ENCODE results near the gene FBLN1.

The FBLN1 gene

GRCh38 chr22:45638834-45639746 lies 136.4 kb downstream of the FBLN1 start:
- no peak for TF ChIP-seq CTCF (IDR thresholded peaks at IDR 0.05; ENCODE audit: insufficient read depth, low read length, missing control alignments)
- ChIA-PET CTCF (interaction anchor here (1.2 to 3.2 kb wide), 4 partner anchors 61 to 227 kb away, joined by 3 to 13 read pairs (median 4); no protein-coding TSS in a partner anchor), POLR2A (no interaction called here)
- no peak for DNase-seq (ENCODE audit: low read depth, low spot score)
- H3K4me3 ChIP-seq (ENCODE audit: low read depth, low read length), result no peak overlapping the region

GRCh38 chr22:45639747-45640102 lies 137.0 kb downstream of the FBLN1 start:
- no peak for DNase-seq (ENCODE audit: low read depth, low spot score)
- POLR2A ChIA-PET, result no interaction called here
- no peak overlapping the region for H3K4me3 ChIP-seq (ENCODE audit: low read depth, low read length)
- TF ChIP-seq CTCF (IDR thresholded peaks at IDR 0.05; ENCODE audit: insufficient read depth, low read length, missing control alignments), result no peak
- CTCF ChIA-PET, result interaction anchor here (1.2 to 3.2 kb wide), 2 partner anchors 62 to 224 kb away, joined by 5 to 13 read pairs; no protein-coding TSS in a partner anchor

GRCh38 chr22:45640291-45640940 lies 137.7 kb downstream of the FBLN1 start:
- no peak overlapping the region for H3K4me3 ChIP-seq (ENCODE audit: low read depth, low read length)
- no peak for TF ChIP-seq CTCF (IDR thresholded peaks at IDR 0.05; ENCODE audit: insufficient read depth, low read length, missing control alignments)
- CTCF ChIA-PET, result interaction anchor here (1.2 to 3.2 kb wide), 2 partner anchors 63 to 223 kb away, joined by 5 to 13 read pairs; no protein-coding TSS in a partner anchor
- POLR2A ChIA-PET, result no interaction called here
- no peak for DNase-seq (ENCODE audit: low read depth, low spot score)

- DNase-seq (ENCODE audit: low read depth, low spot score), result no peak
- POLR2A ChIA-PET, result no interaction called here
- no peak overlapping the region for H3K4me3 ChIP-seq (ENCODE audit: low read depth, low read length)
- CTCF ChIA-PET, result interaction anchor here (1.5 to 2.5 kb wide), 2 partner anchors 168 to 223 kb away, joined by 3 to 12 read pairs; no protein-coding TSS in a partner anchor
- TF ChIP-seq CTCF (IDR thresholded peaks at IDR 0.05; ENCODE audit: insufficient read depth, low read length, missing control alignments), result no peak
Observed at GRCh38 chr22:45640941-45641621, 138.4 kb downstream of the FBLN1 start.

GRCh38 chr22:45642986-45643385 lies 140.3 kb downstream of the FBLN1 start:
- POLR2A ChIA-PET, result no interaction called here
- H3K4me3 ChIP-seq (ENCODE audit: low read depth, low read length), result no peak overlapping the region
- CTCF ChIA-PET, result interaction anchor here (1.2 to 2.5 kb wide), 4 partner anchors 65 to 222 kb away, joined by 3 to 12 read pairs (median 8); no protein-coding TSS in a partner anchor
- no peak for TF ChIP-seq CTCF (IDR thresholded peaks at IDR 0.05; ENCODE audit: insufficient read depth, low read length, missing control alignments)
- no peak for DNase-seq (ENCODE audit: low read depth, low spot score)

Data from AG04449 (cell line).